GM19238 (cell line): ENCODE data around the gene PDE6H.

ENCODE experiments used
- DNase-seq: peaks from one replicate; pipeline ENCODE4 v3.0.0; 2011; ENCODE audit warnings: low spot score; ENCODE audit not compliant: insufficient read length

PDE6H gene

GRCh38 chr12:15000575-15000974 is 27.7 kb downstream of the PDE6H start:
- DNase-seq: no peak

GRCh38 chr12:15001733-15002382 is 29.0 kb downstream of the PDE6H start:
- DNase-seq: no peak

- DNase-seq: no peak
Measured at GRCh38 chr12:15004421-15004820, 31.6 kb downstream of the PDE6H start.

GRCh38 chr12:15005064-15005463 is 32.2 kb downstream of the PDE6H start:
- DNase-seq: no peak

- DNase-seq: no peak
Measured at GRCh38 chr12:15007551-15007950, 34.7 kb downstream of the PDE6H start.

DNA sequence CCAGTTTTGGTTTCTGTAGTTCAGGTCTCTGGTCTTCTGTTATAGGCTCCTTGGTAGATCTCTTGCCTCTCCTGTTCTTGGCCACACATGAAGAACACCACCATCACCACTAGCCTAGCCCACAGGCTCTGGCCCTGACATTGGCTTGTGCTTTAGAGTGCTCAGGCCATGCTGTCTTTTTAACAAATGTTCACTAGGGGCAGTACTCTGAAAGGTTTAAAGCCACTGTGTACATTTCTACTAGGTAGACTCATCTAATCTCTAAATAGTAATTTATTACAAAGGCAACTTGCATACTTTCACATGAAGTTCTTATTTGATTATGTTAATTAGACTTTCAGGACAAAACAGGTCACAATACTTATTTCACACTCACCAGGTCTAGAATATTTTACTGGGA is 38.3 kb downstream of the PDE6H start:
- DNase-seq: no peak

GRCh38 chr12:15013634-15014179 is 40.9 kb downstream of the PDE6H start:
- no peak for DNase-seq

DNA sequence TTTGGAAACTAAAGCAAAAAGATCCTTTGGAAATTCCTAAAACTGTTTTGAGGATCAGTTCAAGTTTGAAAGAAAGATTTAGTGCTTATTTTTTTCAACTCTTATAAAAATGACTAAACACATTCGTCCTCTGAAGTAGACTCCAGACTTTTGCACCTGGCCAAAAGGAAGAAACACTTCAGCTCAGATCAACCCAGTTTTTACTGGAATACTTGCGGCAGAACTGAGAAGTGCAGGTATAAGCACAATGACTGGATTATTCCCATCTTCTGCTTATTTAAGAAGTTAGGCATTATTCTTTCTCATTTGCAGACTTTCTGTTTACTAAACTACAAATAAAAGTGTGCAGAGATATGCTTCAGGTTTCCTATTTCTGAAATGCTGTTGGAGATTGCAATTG is 41.9 kb downstream of the PDE6H start:
- DNase-seq: no peak

- DNase-seq: no peak
Measured at GRCh38 chr12:15015121-15015520, 42.3 kb downstream of the PDE6H start.

- DNase-seq: no peak
Measured at GRCh38 chr12:15020156-15020555, 47.3 kb downstream of the PDE6H start.
